ENCODE results near the gene PF4V1.

DNA sequence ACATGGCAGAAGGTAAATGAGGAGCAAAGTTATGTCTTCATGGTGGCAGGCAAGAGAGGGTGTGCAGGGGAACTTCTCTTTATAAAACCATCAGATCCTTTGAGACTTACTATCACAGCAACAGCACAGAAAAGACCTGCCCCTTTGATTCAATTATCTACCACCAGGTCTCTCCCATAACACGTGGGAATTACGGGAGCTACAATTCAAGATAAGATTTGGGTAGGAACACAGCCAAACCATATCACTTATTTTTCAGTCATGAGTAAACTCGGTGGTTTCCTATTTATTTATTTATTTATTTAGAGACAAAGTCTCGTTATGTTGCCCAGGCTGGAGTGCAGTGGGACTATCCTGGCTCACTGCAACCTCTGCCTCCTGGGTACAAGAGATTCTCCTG is 38.2 kb downstream of the PF4V1 start:
- TF ChIP-seq GATA3 (IDR thresholded peaks at IDR 0.05; ENCODE audit: low read depth, low read length): no peak
- TF ChIP-seq GATA2 (IDR thresholded peaks at IDR 0.05; ENCODE audit: low read depth, low read length): no peak
